Ovary (tissue), 3 donors: ENCODE data around the gene SLK.

Source experiments
- EP300 ChIP-seq: sonication (generic); formaldehyde crosslinking; IDR thresholded peaks from one replicate; pipeline ENCODE4 v1.6.1; 2017; ENCODE audit warnings: antibody characterized with exemption
- POLR2A ChIP-seq: fragments of 450-650 bp; IDR thresholded peaks from one replicate; pipeline ENCODE4 v1.6.1; 2017; ENCODE audit warnings: antibody characterized with exemption, mild to moderate bottlenecking, moderate library complexity
- TF ChIP-seq, protein P1 (sequence below), 3 donors: fragments of 450-650 bp in 2 of 3; fragments of 200-600 bp in 1 of 3; IDR thresholded peaks; one replicate each; pipeline versions ENCODE4 v1.5.1 to v1.8.0; 2016 to 2022; ENCODE audit warnings: antibody characterized with exemption in 3 of 3, mild to moderate bottlenecking in 1 of 3
- donor health status: DM: no; HTN: no; CAD: no.

DNA sequence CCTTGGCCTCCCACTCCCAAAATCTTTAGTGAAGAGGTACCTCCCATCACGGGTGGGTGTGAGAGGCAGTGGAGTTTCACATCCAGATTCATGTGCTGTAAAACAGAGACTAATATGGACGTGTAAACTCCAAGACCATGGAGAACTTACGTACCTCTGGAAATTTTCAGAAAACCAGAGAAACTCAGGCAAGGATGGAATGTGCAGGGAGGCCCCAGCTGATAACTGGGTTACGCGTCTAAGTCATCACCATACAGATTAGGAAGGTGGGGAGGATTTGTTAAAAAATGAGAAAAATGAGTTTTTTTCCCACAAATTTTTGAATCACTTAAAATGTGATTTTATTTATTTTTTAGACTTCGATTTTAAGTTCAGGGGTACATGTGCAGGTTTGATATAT, 32.6 kb upstream of the SLK start:
- TF ChIP-seq, protein P1, sequence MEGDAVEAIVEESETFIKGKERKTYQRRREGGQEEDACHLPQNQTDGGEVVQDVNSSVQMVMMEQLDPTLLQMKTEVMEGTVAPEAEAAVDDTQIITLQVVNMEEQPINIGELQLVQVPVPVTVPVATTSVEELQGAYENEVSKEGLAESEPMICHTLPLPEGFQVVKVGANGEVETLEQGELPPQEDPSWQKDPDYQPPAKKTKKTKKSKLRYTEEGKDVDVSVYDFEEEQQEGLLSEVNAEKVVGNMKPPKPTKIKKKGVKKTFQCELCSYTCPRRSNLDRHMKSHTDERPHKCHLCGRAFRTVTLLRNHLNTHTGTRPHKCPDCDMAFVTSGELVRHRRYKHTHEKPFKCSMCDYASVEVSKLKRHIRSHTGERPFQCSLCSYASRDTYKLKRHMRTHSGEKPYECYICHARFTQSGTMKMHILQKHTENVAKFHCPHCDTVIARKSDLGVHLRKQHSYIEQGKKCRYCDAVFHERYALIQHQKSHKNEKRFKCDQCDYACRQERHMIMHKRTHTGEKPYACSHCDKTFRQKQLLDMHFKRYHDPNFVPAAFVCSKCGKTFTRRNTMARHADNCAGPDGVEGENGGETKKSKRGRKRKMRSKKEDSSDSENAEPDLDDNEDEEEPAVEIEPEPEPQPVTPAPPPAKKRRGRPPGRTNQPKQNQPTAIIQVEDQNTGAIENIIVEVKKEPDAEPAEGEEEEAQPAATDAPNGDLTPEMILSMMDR (IDR thresholded peaks at IDR 0.05), result no peak
- TF ChIP-seq POLR2A (no peak), EP300 (no peak)
